ENCODE results near the gene C3orf52.

DNA sequence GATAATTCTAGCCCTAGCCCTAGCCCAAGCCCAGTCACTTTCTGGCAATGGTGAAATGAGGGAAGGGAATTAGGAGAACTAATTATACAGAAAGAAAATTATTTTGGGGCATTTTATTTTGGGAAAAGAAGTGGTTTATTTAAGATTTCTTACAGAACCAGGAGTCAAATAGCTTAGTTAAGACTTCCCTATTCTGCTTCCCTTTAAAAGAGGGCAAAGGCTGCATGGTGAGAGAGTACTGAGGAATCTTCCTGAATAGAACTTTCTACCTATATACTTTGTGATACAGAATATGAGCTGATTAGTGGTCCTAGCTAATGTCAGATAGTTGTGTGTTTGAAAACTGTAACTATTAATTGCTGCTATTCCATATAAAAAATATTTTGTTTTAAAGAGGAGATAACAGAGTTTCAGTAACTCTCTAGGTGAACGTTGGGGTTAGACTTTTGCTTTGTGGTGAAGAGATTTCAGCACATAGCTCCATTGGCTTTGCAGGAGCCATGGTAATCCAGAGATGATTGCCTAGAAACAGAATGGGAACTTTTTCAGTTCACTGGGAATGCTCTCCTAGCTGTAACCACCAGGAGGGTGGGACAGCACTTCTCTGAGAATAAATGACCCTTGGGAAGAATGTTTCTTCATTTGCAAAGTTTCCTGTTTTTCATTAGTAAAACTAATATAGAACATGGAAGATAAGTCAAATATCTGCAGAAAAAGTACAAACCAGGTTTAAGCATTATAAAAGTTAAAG, 52.2 kb downstream of the C3orf52 start:
- no peak for TF ChIP-seq CTCF (IDR thresholded peaks at IDR 0.05; ENCODE audit: low read length)
- no peak for TF ChIP-seq EZH2 (IDR thresholded peaks at IDR 0.05; ENCODE audit: borderline replicate concordance, low read length)

Data from OCI-LY1 (cell line).